Epithelial cell of esophagus (primary cell): Measurements from ENCODE around the gene GABRA5.

Source experiments
- DNase-seq: peaks from one replicate; pipeline ENCODE4 v3.0.0; 2010; ENCODE audit warnings: low read depth
- H3K4me3 ChIP-seq: 2 replicates; pipeline ENCODE4 v1.5.1; 2011; ENCODE audit warnings: mild to moderate bottlenecking, low read length, control low read depth
- CTCF ChIP-seq: IDR thresholded peaks from 2 replicates; pipeline ENCODE4 v1.5.1; 2011; ENCODE audit warnings: low read depth, mild to moderate bottlenecking, low read length, control low read depth, inconsistent platforms; ENCODE audit not compliant: insufficient read depth; ENCODE audit errors: missing control alignments

The GABRA5 gene

GRCh38 chr15:26874774-26875475 lies 8.1 kb downstream of the GABRA5 start:
- no peak for DNase-seq
- no peak for TF ChIP-seq CTCF
- no peak overlapping the region for H3K4me3 ChIP-seq

GRCh38 chr15:26875476-26875850 lies 8.6 kb downstream of the GABRA5 start:
- no peak for DNase-seq
- no peak overlapping the region for H3K4me3 ChIP-seq
- TF ChIP-seq CTCF: no peak

- no peak overlapping the region for H3K4me3 ChIP-seq
- DNase-seq: no peak
- no peak for TF ChIP-seq CTCF
These were observed 11.0 kb downstream of the GABRA5 start for GRCh38 chr15:26877831-26878230.

- no peak for TF ChIP-seq CTCF
- no peak for DNase-seq
- no peak overlapping the region for H3K4me3 ChIP-seq
These were observed 12.8 kb downstream of the GABRA5 start for GRCh38 chr15:26879706-26880105.

- no peak for TF ChIP-seq CTCF
- DNase-seq: no peak
- no peak overlapping the region for H3K4me3 ChIP-seq
These were observed 15.2 kb downstream of the GABRA5 start for GRCh38 chr15:26882112-26882511.

- no peak for DNase-seq
- no peak overlapping the region for H3K4me3 ChIP-seq
- no peak for TF ChIP-seq CTCF
These were observed 15.9 kb downstream of the GABRA5 start for GRCh38 chr15:26882616-26883365.
